Tibial artery (tissue), 4 donors: Measurements from ENCODE around the gene RRP1.

Source experiments
- DNase-seq, 2 donors: peaks; one replicate each; pipeline ENCODE4 v3.0.0-alpha.2; 2019
- H3K27ac ChIP-seq, 2 donors: fragments of 200-600 bp; sonication (generic) in 1 of 2; 1 replicate in 1 of 2; 2 replicates in 1 of 2; pipeline ENCODE4 v1.5.1; 2018 to 2019; ENCODE audit warnings: mild to moderate bottlenecking in 1 of 2
- H3K27me3 ChIP-seq, 2 donors: fragments of 200-600 bp; sonication (generic) in 1 of 2; one replicate each; pipeline versions ENCODE4 v1.5.1 to v1.6.0; 2016 to 2019
- H3K36me3 ChIP-seq, 3 donors: fragments of 200-600 bp; sonication (generic) in 2 of 3; one replicate each; pipeline ENCODE4 v1.5.1; 2016 to 2019; ENCODE audit warnings: mild to moderate bottlenecking in 2 of 3
- H3K4me1 ChIP-seq, 4 donors: fragments of 200-600 bp; sonication (generic) in 2 of 4; 1 replicate in 3 of 4; 2 replicates in 1 of 4; pipeline ENCODE4 v1.5.1; 2016 to 2019
- H3K4me3 ChIP-seq, 2 donors: fragments of 200-600 bp; sonication (generic) in 1 of 2; 1 replicate in 1 of 2; 2 replicates in 1 of 2; pipeline ENCODE4 v1.5.1; 2018 to 2019; ENCODE audit warnings: mild to moderate bottlenecking in 2 of 2
- H3K9me3 ChIP-seq, 3 donors: fragments of 200-600 bp; sonication (generic) in 1 of 3; one replicate each; pipeline ENCODE4 v1.5.1; 2016 to 2019
- intact Hi-C: fragments of 100-400 bp; cut with DNase I; formaldehyde crosslinking; loops from one replicate; pipeline ENCODE4 v1.15.0; 2023; ENCODE audit warnings: low total_unique reads
- TF ChIP-seq, protein P1 (sequence below), 2 experiments: fragments of 200-600 bp in 1 of 2; fragments of 450-650 bp in 1 of 2; IDR thresholded peaks; one replicate each; pipeline ENCODE4 v1.5.1; 2017 to 2019; ENCODE audit warnings: antibody characterized with exemption in 2 of 2, mild to moderate bottlenecking in 1 of 2, moderate library complexity in 1 of 2

RRP1 gene

DNA sequence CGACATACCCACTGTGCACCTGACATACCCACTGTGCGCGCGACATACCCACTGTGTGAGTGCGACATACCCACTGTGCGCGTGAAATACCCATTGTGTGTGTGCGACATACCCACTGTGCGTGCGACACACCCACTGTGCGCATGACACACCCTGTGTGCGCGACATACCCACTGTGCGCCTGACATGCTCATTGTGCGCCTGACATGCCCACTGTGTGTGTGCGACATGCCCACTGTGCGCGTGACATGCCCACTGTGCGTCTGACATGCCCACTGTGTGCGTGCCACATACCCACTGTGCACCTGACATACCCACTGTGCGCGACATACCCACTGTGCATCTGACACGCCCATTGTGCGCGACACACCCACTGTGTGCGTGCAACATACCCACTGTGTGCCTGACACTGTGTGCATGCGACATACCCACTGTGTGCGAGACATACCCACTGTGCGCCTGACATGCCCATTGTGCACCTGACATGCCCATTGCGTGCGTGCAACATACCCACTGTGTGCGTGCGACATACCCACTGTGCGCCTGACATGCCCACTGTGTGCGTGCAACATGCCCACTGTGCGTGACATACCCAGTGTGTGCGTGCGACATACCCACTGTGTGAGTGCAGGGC is 2.5 kb upstream of the RRP1 start:
- TF ChIP-seq, protein P1, sequence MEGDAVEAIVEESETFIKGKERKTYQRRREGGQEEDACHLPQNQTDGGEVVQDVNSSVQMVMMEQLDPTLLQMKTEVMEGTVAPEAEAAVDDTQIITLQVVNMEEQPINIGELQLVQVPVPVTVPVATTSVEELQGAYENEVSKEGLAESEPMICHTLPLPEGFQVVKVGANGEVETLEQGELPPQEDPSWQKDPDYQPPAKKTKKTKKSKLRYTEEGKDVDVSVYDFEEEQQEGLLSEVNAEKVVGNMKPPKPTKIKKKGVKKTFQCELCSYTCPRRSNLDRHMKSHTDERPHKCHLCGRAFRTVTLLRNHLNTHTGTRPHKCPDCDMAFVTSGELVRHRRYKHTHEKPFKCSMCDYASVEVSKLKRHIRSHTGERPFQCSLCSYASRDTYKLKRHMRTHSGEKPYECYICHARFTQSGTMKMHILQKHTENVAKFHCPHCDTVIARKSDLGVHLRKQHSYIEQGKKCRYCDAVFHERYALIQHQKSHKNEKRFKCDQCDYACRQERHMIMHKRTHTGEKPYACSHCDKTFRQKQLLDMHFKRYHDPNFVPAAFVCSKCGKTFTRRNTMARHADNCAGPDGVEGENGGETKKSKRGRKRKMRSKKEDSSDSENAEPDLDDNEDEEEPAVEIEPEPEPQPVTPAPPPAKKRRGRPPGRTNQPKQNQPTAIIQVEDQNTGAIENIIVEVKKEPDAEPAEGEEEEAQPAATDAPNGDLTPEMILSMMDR (IDR thresholded peaks at IDR 0.05), result no peak
- H3K4me3 ChIP-seq, result no peak overlapping the region

DNA sequence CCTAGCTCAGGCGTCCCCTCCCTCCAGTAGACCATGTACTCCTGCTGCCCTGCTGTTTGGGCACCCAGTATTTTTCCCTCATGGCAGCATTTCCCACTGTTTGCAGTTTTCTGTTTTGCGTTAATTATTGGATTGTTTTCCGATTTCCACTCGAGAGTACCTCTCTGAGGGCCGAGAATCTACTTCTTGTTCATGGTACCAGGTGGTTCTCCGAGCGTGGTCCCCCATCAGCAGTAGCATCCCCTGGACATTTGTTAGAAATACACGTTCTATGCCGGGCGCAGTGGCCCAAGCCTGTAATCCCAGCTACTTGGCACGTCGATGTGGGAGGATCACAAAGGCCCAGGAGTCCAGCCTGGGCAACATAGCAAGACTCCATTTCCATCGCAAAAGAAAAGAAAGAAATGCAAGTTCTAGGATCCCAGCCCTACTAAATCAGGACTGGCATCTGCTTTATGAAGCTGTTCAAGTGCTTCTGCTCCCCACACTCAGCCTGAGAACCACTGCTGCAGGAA is 690 bp downstream of the RRP1 start:
- Histone ChIP-seq H3K4me1 (peaks cover 0 to 17% (median 12%) of the 10 kb centered on the region in 4 donors), H3K27ac (peak overlapping the region; percentile 81 to 86), H3K9me3 (no peaks in the 10 kb centered on the region), H3K27me3 (no peaks in the 10 kb centered on the region), H3K36me3 (peaks cover 16 to 39% (median 31%) of the 10 kb centered on the region in 3 donors), H3K4me3 (peak overlapping the region; percentile 82 to 99)
- intact Hi-C loops, result no loop called here
- no peak for DNase-seq
- TF ChIP-seq, protein P1 (IDR thresholded peaks at IDR 0.05), result no peak

More for the DNA sequence above, 2.5 kb upstream of the RRP1 start:
- peaks cover 0 to 8% (median 4%) of the 10 kb centered on the region in 3 donors for H3K36me3 ChIP-seq
- no peaks in the 10 kb centered on the region for H3K27me3 ChIP-seq
- H3K4me1 ChIP-seq, result peaks cover 0 to 17% (median 12%) of the 10 kb centered on the region in 4 donors
- no peak for DNase-seq
- H3K27ac ChIP-seq, result no peak overlapping the region
- H3K9me3 ChIP-seq, result no peaks in the 10 kb centered on the region
- intact Hi-C loops, result no loop called here

DNA sequence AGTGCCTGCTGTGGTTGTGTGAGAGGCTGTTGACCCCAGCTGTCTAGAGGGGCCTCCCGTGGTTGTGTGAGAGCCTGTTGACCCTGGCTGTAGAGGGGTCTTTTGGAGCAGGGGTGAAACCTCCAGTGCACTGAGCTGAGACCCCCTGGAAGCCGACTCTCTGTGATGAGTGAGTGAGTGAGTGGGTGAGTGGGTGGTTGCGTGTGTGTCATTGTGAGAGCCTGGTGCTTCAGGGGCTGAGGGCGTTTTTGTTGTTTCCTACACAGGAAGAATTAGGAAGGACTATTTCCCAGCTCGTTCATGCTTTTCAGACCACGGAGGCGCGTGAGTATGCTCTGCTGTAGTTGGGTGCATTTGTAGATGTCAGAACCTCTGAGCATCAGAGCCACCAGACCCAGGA is 3.0 kb downstream of the RRP1 start:
- DNase-seq, result no peak
- Histone ChIP-seq H3K27ac (no peak overlapping the region), H3K4me3 (no peak overlapping the region), H3K9me3 (no peaks in the 10 kb centered on the region), H3K27me3 (no peaks in the 10 kb centered on the region), H3K36me3 (peaks cover 38 to 62% (median 55%) of the 10 kb centered on the region in 3 donors), H3K4me1 (peaks cover 0 to 17% (median 12%) of the 10 kb centered on the region in 4 donors)
- TF ChIP-seq, protein P1 (IDR thresholded peaks at IDR 0.05), result no peak
- intact Hi-C loops, result no loop called here

DNA sequence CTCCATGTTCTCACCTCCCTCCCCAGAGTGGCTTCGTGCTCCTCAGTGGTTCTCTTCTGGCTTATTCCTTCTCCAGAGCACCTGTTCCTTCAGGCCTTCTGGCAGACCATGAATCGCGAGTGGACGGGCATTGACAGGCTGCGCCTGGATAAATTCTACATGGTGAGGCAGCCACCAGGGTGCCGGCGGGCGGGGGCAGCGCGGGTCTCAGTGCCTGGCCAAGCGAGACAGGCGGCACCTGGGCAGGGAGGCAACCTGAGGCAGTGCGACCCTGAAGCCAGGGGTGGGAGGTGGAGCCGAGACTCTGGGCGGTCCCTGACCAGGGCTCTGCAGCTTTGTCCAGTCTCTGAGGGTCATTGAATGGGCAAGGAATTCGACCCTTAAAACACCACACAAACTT is 3.9 kb downstream of the RRP1 start:
- no peak for DNase-seq
- Histone ChIP-seq H3K4me3 (no peak overlapping the region), H3K27ac (no peak overlapping the region), H3K36me3 (peaks cover 46 to 70% (median 63%) of the 10 kb centered on the region in 3 donors), H3K9me3 (no peaks in the 10 kb centered on the region), H3K4me1 (peaks cover 0 to 17% (median 12%) of the 10 kb centered on the region in 4 donors), H3K27me3 (no peaks in the 10 kb centered on the region)
- intact Hi-C loops, result no loop called here
- TF ChIP-seq, protein P1 (IDR thresholded peaks at IDR 0.05), result no peak

DNA sequence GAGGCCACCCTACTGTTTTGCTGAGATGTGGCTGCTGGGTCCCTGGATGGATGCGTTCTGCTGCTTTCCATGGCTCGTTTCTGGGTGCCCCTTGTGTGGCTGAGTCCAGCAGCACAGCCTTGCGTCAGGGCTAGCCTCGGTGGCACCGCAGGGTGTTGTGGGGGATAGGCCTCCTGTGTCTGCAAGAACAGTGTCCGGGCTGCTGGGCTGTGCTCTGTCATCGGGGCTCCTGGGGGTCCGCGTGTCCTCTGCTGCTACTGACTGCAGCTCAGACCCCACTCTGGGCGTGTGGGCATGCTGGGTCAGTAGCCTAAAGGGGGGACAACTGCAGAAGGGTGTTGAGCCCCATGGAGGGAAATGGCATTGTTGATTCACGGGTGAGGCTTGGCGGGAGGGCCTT is 4.9 kb downstream of the RRP1 start:
- no peaks in the 10 kb centered on the region for H3K27me3 ChIP-seq

More for the DNA sequence above, 4.9 kb downstream of the RRP1 start:
- TF ChIP-seq, protein P1 (IDR thresholded peaks at IDR 0.05), result no peak
- H3K4me3 ChIP-seq, result no peak overlapping the region
- H3K36me3 ChIP-seq, result peaks cover 57 to 81% (median 74%) of the 10 kb centered on the region in 3 donors
- intact Hi-C loops, result no loop called here
- no peak overlapping the region for H3K27ac ChIP-seq
- no peaks in the 10 kb centered on the region for H3K9me3 ChIP-seq
- H3K4me1 ChIP-seq, result peaks cover 0 to 17% (median 12%) of the 10 kb centered on the region in 4 donors
- no peak for DNase-seq
